Retinal pigment epithelial cell (primary cell): ENCODE results near the gene FAM171A1.

ENCODE experiments used
- DNase-seq: peaks from one replicate; pipeline ENCODE4 v3.0.0-alpha.2; 2010; ENCODE audit warnings: low read depth
- H3K4me3 ChIP-seq: 2 replicates; pipeline ENCODE4 v1.5.1; 2011; ENCODE audit warnings: mild to moderate bottlenecking, low read length, control low read depth, moderate library complexity
- TF ChIP-seq, protein P1 (sequence below): conservative IDR thresholded peaks from 2 replicates; pipeline ENCODE4 v1.5.1; 2011; ENCODE audit warnings: low read depth, low read length, control low read depth, inconsistent platforms

The FAM171A1 gene

DNA sequence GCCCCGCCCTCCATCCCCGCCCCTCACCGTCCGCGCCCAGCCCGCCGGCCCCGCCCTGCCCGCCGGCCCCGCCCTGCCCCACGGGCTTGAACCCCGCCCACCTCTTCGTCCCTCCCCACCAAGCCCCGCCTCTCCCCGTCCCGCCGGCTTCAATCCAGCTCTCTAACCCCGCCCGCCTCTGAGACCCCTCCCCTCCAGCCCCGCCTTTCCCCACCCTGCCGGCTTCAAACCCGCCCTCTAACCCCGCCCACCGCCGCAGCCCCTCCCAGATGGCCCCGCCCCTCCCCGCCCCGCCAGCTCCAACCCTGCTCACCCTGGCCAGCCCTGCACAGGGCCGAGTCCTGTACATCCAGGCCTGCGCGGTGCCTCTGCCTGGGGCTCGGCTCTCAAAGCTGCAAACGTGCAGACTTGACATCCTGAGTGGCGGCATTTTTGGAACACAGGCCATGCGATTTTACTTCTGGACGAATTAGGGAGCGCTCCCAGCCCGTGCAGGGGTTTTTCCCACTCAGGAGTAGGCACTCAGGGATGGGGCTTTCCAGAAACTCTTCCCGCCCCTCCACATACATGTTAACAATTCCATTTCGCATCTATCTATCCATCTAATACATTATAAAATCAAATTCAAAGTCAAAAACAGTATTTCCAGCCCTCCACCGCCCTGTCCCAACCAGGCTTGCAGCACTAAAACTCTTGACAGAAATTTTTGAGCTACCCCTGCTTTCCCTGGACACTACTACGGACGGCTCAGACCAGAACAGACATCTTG, 202.1 kb downstream of the FAM171A1 start:
- TF ChIP-seq, protein P1, sequence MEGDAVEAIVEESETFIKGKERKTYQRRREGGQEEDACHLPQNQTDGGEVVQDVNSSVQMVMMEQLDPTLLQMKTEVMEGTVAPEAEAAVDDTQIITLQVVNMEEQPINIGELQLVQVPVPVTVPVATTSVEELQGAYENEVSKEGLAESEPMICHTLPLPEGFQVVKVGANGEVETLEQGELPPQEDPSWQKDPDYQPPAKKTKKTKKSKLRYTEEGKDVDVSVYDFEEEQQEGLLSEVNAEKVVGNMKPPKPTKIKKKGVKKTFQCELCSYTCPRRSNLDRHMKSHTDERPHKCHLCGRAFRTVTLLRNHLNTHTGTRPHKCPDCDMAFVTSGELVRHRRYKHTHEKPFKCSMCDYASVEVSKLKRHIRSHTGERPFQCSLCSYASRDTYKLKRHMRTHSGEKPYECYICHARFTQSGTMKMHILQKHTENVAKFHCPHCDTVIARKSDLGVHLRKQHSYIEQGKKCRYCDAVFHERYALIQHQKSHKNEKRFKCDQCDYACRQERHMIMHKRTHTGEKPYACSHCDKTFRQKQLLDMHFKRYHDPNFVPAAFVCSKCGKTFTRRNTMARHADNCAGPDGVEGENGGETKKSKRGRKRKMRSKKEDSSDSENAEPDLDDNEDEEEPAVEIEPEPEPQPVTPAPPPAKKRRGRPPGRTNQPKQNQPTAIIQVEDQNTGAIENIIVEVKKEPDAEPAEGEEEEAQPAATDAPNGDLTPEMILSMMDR: no peak
- peak; percentile 70 for DNase-seq
- H3K4me3 ChIP-seq: peak overlapping the region; percentile 26

DNA sequence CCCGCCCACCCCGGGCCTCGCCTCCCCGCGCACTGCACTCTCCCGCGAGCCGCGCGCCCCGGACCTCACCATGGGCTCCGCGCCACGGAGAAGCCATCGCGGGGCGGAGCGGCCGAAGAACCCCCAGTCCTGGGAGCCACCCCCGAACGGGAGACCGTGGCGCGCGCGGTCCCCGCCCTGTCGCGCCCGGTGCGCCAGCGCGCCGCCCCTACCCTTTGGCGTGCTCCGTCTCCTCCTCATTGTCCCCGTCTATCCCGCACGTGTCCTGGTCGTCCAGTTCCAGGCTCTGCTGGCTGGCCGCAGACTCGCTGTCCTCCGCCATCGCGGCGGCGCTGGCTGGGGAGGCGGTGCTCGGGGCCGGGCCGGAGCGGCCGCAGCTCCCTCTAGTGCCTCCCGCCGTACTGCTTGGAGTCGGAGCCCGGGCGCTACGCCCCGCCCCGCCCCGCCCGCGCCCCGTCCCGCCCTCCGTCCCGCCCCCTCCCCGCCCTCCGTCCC, 202.8 kb downstream of the FAM171A1 start, which contains the start of gene NMT2:
NMT2 (minus strand) TSS at position 403 of the 495 bp plus-strand sequence; CDS start at position 322, 81 bp downstream.
- DNase-seq: no peak
- TF ChIP-seq, protein P1: peak; percentile 42
- H3K4me3 ChIP-seq: peak within 1 kb of the TSS; percentile 73

DNA sequence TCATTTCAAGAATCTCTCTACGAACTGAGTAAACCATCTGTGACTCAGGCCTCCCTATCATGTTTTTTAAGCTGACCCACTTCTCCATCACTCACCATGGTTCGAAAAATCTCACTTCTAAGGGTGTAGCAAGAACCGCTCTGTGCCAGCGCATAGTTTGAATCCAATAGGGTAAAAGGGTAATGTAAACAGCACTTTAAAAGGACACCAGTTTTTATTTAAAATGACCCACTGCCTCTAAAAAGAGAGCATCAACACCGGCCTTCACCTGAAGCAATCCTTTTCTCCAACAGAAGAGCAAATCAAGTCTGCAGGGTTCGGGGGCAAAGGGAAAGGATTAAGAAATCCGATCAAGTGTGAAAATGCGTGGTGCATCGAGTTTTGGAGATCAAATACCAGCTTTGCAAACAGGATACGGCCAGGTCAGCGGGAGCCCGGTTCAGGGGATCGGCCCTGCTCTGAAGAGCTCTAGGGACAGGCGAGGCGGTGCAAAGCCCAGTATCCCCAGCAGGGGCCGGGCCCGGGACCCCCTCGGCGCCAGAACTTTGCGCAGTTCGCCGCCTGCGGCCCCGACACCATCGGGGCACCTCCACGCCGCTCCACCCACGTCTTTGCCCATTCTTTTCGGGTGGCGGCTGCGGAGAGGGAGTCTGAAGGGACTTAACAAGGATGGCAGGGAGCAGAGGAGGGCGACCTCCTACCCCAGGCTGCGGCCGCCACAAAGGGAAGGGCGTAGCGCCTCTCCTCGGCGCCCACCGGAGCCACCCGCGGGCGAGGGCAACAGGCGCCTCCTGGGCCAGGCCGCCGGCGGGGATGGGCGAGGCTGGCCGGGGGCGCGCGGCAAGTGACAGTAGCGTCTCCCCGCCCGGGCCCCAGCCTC, 203.4 kb downstream of the FAM171A1 start:
- TF ChIP-seq, protein P1: peak; percentile 54
- peak overlapping the region; percentile 73 for H3K4me3 ChIP-seq
- DNase-seq: no peak

DNA sequence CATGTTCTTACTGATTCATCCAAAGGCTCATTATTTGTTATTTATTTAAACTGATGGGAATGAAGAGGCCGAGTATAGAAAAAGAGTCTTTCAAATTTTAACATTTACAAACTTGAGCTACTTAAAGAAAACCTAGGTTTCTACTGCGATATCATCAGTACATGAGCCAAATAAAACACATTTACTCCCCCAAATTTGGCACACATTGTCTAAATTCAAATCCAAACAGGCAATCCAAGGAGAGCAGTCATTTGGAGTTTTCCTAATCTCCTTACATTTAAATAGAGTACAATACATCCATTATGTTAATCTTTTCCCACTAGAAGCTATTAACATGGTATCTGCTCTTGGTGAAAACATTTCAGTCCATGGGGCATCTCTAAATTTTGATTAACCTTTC, 204.8 kb downstream of the FAM171A1 start:
- TF ChIP-seq, protein P1: no peak
- no peak overlapping the region for H3K4me3 ChIP-seq
- DNase-seq: no peak

DNA sequence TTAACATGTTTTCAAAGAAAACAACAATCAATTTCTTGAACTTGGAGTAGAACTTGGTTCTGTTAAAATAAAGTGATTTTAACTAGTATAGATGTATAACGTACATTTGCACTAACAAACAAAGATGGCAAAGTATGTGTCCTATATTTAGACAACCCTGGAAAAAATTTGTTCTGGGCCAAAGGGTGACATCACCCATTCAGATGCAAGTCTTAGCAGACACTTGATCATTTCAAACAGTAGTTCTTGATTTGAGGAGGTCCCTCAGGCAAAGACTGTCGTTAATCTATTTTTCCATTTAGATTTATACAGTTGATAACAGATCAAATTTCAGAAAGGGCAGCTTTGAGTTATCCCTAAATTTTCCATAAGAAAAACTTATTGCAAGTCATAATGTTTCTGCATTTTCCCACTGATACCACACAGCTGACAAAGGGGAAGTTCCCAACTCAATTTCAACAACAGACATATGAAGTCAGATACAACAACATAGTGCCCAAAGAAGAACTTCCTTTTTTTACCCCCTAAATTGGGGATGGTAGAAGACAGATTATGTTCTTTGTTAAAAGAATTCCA, 207.7 kb downstream of the FAM171A1 start:
- DNase-seq: no peak
- no peak overlapping the region for H3K4me3 ChIP-seq
- TF ChIP-seq, protein P1: no peak
